NCI-H82 (cell line): ENCODE data around the gene TIGD1.
"Not testable (repeated sequence)": the region's sequence is repeated elsewhere in the genome, so short reads cannot be mapped to it uniquely, and the experiment has no call there.

Experiments
- DNase-seq: peaks from one replicate; lab custom pipeline; 2025; lab: John Stamatoyannopoulos, UW

Gene TIGD1

GRCh38 chr2:232570481-232570880 is 20.1 kb upstream of the TIGD1 start:
- DNase-seq: not testable (repeated sequence)

- DNase-seq: no peak
Observed at GRCh38 chr2:232569541-232569940, 19.2 kb upstream of the TIGD1 start.

- no peak for DNase-seq
Observed at GRCh38 chr2:232568161-232568560, 17.8 kb upstream of the TIGD1 start.

GRCh38 chr2:232567721-232568120 is 17.4 kb upstream of the TIGD1 start:
- DNase-seq: no peak

GRCh38 chr2:232563580-232563979 is 13.2 kb upstream of the TIGD1 start:
- DNase-seq: no peak

GRCh38 chr2:232562515-232563151 is 12.3 kb upstream of the TIGD1 start:
- DNase-seq: no peak

- DNase-seq: no peak
Observed at GRCh38 chr2:232556426-232556825, 6.1 kb upstream of the TIGD1 start.

GRCh38 chr2:232551776-232552175 is 1.4 kb upstream of the TIGD1 start:
- DNase-seq: no peak

GRCh38 chr2:232551250-232551638 is 887 bp upstream of the TIGD1 start:
- DNase-seq: no peak

- no peak for DNase-seq
Observed at GRCh38 chr2:232549655-232550353, 553 bp downstream of the TIGD1 start.

GRCh38 chr2:232547991-232548390 is 2.4 kb downstream of the TIGD1 start:
- no peak for DNase-seq

- DNase-seq: no peak
Observed at GRCh38 chr2:232545511-232546375, 4.6 kb downstream of the TIGD1 start.

GRCh38 chr2:232544674-232545073 is 5.7 kb downstream of the TIGD1 start:
- DNase-seq: no peak

GRCh38 chr2:232543928-232544631 is 6.3 kb downstream of the TIGD1 start:
- no peak for DNase-seq

- no peak for DNase-seq
Observed at GRCh38 chr2:232543491-232543890, 6.9 kb downstream of the TIGD1 start.

- no peak for DNase-seq
Observed at GRCh38 chr2:232542715-232543467, 7.5 kb downstream of the TIGD1 start.

- DNase-seq: no peak
Observed at GRCh38 chr2:232541961-232542714, 8.2 kb downstream of the TIGD1 start.

GRCh38 chr2:232541195-232541960 is 9.0 kb downstream of the TIGD1 start:
- no peak for DNase-seq

GRCh38 chr2:232540441-232541041 is 9.8 kb downstream of the TIGD1 start:
- DNase-seq: no peak
